Gastroesophageal sphincter (tissue), 4 donors: Measurements from ENCODE around the gene SPEF2. TPM values are rescaled to one million over a fixed set of nuclear protein-coding genes. Genes with fewer than 3 reads are reported as not detected.

Experiments used
- ATAC-seq: fragments of 150-250 bp; one replicate; pipeline ENCODE4 v1.9.1; 2016; ENCODE audit warnings: mild to moderate bottlenecking, moderate library complexity
- H3K27ac ChIP-seq, 4 donors: fragments of 200-600 bp; sonication (generic) in 3 of 4; 1 replicate in 3 of 4; 2 replicates in 1 of 4; pipeline ENCODE4 v1.5.1; 2016 to 2019
- H3K27me3 ChIP-seq: fragments of 200-600 bp; sonication (generic); one replicate; pipeline ENCODE4 v1.5.1; 2019
- H3K36me3 ChIP-seq, 2 donors: fragments of 200-600 bp; sonication (generic); one replicate each; pipeline ENCODE4 v1.5.1; 2019; ENCODE audit warnings: control low read depth in 1 of 2
- H3K4me1 ChIP-seq, 3 donors: fragments of 200-600 bp; sonication (generic); 1 replicate in 2 of 3; 2 replicates in 1 of 3; pipeline ENCODE4 v1.5.1; 2016 to 2019; ENCODE audit warnings: control low read depth in 2 of 3
- H3K4me3 ChIP-seq, 2 donors: fragments of 200-600 bp; sonication (generic); one replicate each; pipeline ENCODE4 v1.5.1; 2019; ENCODE audit warnings: mild to moderate bottlenecking in 1 of 2, moderate library complexity in 1 of 2
- H3K9me3 ChIP-seq, 3 donors: fragments of 200-600 bp; sonication (generic); one replicate each; pipeline ENCODE4 v1.5.1; 2017 to 2019; ENCODE audit warnings: control low read depth in 2 of 3
- CTCF ChIP-seq, 4 experiments: fragments of 200-600 bp in 2 of 4; fragments of 450-650 bp in 2 of 4; sonication (generic) in 1 of 4; IDR thresholded peaks; one replicate each; pipeline ENCODE4 v1.5.1; 2017 to 2019; ENCODE audit warnings: antibody characterized with exemption in 4 of 4, mild to moderate bottlenecking in 2 of 4, moderate library complexity in 2 of 4
- EP300 ChIP-seq: sonication (generic); formaldehyde crosslinking; IDR thresholded peaks from one replicate; pipeline ENCODE4 v1.6.1; 2017; ENCODE audit warnings: antibody characterized with exemption, mild to moderate bottlenecking
- POLR2A ChIP-seq, 2 donors: fragments of 450-650 bp; IDR thresholded peaks; one replicate each; pipeline ENCODE4 v1.6.1; 2017; ENCODE audit warnings: antibody characterized with exemption in 2 of 2, mild to moderate bottlenecking in 2 of 2, moderate library complexity in 1 of 2
- POLR2AphosphoS5 ChIP-seq: sonication (generic); formaldehyde crosslinking; IDR thresholded peaks from one replicate; pipeline ENCODE4 v1.6.1; 2017; ENCODE audit warnings: antibody characterized with exemption
- WGBS, 2 donors: methylation state at CpG; one replicate each; pipeline ENCODE4 v1.1.5; 2018; ENCODE audit warnings: low coverage in 1 of 2; 5-methylcytosine and 5-hydroxymethylcytosine counted together
- total RNA-seq, 4 donors: library from RNA; depleted of rRNA; stranded (reverse); fragments of >200 nt; gene quantifications; one replicate each; pipeline ENCODE4 v1.1.0, GENCODE V29; 2016

Gene SPEF2
- total RNA-seq, 4 donors from 2014 or later: 2.1 to 5.8 (median 3.1) TPM

DNA sequence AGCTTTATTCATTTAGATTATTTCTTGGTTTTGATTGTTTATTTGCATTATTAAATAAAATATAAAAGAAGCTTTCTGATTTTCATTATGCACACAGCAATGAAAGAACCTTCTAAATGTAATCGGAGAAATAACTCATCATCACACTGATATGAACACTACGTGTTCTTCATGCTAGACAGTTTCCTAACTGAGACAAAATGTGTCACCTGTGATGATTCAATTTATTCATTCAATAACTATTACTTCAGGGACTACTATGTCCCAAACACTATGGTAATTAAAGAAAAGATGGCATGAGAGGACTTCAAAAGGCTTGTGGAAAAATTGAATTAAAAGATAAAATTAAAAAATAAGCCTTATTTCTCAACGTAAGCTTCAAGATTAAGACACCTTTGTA is 118.1 kb downstream of the SPEF2 start:
- H3K27me3 ChIP-seq: no peaks in the 10 kb centered on the region
- no peak overlapping the region for H3K4me3 ChIP-seq
- peaks cover 0 to 7% (median 0%) of the 10 kb centered on the region in 3 donors for H3K9me3 ChIP-seq
- H3K4me1 ChIP-seq: no peaks in the 10 kb centered on the region
- 86 to 97% methylated on average over 3 of the region's 3 CpGs for WGBS, 2 donors
- TF ChIP-seq EP300: no peak
- no peak for TF ChIP-seq POLR2AphosphoS5
- TF ChIP-seq CTCF (IDR thresholded peaks at IDR 0.05): no peak
- TF ChIP-seq POLR2A (IDR thresholded peaks at IDR 0.05): no peak
- no peaks in the 10 kb centered on the region for H3K36me3 ChIP-seq
- no peak for ATAC-seq
- no peak overlapping the region for H3K27ac ChIP-seq

DNA sequence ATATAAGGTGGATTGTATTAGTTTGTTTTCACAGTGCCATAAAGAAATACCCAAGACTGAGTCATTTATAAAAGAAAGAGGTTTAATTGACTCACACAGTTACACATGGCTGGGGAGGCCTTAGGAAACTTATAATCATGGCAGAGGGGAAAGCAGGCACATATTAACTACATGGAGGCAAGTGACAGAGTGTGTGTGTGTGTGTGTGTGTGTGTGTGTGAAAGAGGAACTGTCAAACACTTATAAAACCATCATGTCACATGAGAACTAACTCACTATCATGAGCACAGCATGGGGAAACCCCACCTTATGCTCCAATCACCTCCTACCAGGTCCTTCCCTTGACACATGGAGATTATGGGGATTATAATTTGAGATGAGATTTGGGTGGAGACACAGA is 118.6 kb downstream of the SPEF2 start:
- Histone ChIP-seq H3K27ac (no peak overlapping the region), H3K27me3 (no peaks in the 10 kb centered on the region), H3K9me3 (peaks cover 0 to 7% (median 0%) of the 10 kb centered on the region in 3 donors), H3K4me1 (no peaks in the 10 kb centered on the region), H3K36me3 (no peaks in the 10 kb centered on the region), H3K4me3 (no peak overlapping the region)
- ATAC-seq: no peak
- TF ChIP-seq POLR2A (IDR thresholded peaks at IDR 0.05) (no peak), EP300 (no peak), POLR2AphosphoS5 (no peak)

DNA sequence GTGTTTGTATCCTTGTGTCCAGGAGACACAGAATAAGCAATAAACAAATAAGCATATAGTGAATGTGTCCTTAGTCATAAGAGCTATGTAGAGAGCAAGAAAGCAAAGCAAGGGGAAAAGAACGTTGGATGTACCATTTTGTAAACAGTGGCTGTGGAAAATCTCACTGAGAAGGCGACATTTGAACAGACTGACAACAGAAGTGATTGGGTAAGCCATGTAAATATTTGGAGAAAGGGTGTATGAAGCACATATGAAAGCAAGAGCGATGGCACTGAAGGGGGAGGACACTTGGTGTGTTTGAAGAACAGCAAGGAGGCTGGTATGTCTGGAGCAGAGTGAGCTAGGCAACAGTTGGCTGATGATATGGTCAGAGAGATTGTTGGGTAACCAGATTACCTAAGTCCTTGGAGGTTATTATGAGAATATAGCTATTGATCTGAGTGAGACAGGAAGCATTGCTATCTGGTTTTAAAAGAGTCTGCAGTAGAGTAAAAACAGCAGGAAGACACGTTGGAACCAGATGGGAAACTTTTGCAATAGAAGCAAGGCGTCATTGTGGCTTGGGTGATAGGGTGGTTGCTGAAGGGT is 123.6 kb downstream of the SPEF2 start:
- Histone ChIP-seq H3K27me3 (no peaks in the 10 kb centered on the region), H3K27ac (no peak overlapping the region), H3K4me3 (no peak overlapping the region), H3K36me3 (no peaks in the 10 kb centered on the region), H3K9me3 (peaks cover 0 to 7% (median 0%) of the 10 kb centered on the region in 3 donors), H3K4me1 (no peaks in the 10 kb centered on the region)
- TF ChIP-seq EP300: no peak
- no peak for TF ChIP-seq POLR2A (IDR thresholded peaks at IDR 0.05)
- no peak for TF ChIP-seq CTCF (IDR thresholded peaks at IDR 0.05)
- TF ChIP-seq POLR2AphosphoS5: no peak
- no peak for ATAC-seq
- 49 to 69% methylated on average over 5 of the region's 5 CpGs for WGBS, 2 donors

DNA sequence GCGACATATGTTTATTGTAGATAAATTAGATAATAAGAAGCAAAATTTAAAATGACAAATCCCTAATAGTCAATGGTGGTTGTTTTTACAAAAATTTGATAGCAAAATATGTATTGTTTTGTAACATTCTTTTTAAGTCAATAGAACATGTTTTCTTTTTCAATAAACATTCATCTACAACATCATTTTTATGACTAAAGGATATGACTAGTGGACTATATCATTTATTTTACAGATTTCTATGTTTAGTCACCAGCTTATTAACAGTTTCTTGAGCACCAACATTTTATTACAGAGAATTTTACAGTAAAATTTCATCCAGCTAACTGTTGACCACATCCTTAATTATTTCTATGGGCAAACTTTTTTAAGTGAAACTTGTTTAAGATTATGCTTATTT is 124.3 kb downstream of the SPEF2 start:
- H3K9me3 ChIP-seq: peaks cover 0 to under 1% (median 0%) of the 10 kb centered on the region in 3 donors
- H3K27ac ChIP-seq: no peak overlapping the region
- no peak overlapping the region for H3K4me3 ChIP-seq
- whole genome bisulfite sequencing, 2 donors: 88 to 93% methylated on average over 1 of the region's 1 CpG
- H3K4me1 ChIP-seq: no peaks in the 10 kb centered on the region
- no peak for ATAC-seq
- no peak for TF ChIP-seq POLR2AphosphoS5
- TF ChIP-seq CTCF (IDR thresholded peaks at IDR 0.05): no peak
- TF ChIP-seq POLR2A (IDR thresholded peaks at IDR 0.05): no peak
- no peak for TF ChIP-seq EP300
- H3K27me3 ChIP-seq: no peaks in the 10 kb centered on the region
- no peaks in the 10 kb centered on the region for H3K36me3 ChIP-seq

DNA sequence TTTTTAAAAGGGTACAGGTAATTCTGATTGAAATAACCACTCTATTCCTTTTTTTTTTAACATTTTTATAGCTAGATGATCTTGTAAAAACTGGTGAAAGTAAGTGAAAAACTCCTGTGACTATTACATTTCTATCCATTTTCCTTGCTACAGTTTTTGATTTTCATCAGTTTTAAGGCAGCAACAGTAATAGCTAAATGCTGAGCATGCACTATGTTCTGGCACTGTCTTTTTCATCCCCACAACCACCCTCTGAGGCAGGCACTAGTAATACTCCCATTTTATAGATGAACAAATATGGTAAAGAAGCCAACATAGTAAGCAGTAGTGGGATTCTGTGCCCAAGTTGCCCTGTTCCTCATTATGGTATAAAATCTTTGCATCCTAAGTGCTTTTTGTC is 126.0 kb downstream of the SPEF2 start:
- ATAC-seq: no peak
- no peak for TF ChIP-seq CTCF (IDR thresholded peaks at IDR 0.05)
- no peak for TF ChIP-seq POLR2AphosphoS5
- no peak for TF ChIP-seq EP300
- TF ChIP-seq POLR2A (IDR thresholded peaks at IDR 0.05): no peak
- H3K4me3 ChIP-seq: no peak overlapping the region
- no peaks in the 10 kb centered on the region for H3K27me3 ChIP-seq
- H3K9me3 ChIP-seq: peaks cover 0 to 6% (median 0%) of the 10 kb centered on the region in 3 donors
- H3K27ac ChIP-seq: no peak overlapping the region
- no peaks in the 10 kb centered on the region for H3K4me1 ChIP-seq
- no peaks in the 10 kb centered on the region for H3K36me3 ChIP-seq
